OCI-LY1 (cell line): Measurements from ENCODE around the gene BBC3.

Experiments used
- CTCF ChIP-seq: fragments of 200-600 bp; sonication (generic), shearing (Covaris generic); IDR thresholded peaks from 2 replicates; pipeline ENCODE4 v1.5.1; 2017; ENCODE audit warnings: mild to moderate bottlenecking, antibody characterized with exemption, low read length, moderate library complexity, mixed read lengths
- EZH2 ChIP-seq: fragments of 200-600 bp; sonication (generic), shearing (Covaris generic); IDR thresholded peaks from 2 replicates; pipeline ENCODE4 v1.8.0; 2017; ENCODE audit warnings: borderline replicate concordance, mixed run types, mild to moderate bottlenecking, antibody characterized with exemption, low read length, moderate library complexity, mixed read lengths

DNA sequence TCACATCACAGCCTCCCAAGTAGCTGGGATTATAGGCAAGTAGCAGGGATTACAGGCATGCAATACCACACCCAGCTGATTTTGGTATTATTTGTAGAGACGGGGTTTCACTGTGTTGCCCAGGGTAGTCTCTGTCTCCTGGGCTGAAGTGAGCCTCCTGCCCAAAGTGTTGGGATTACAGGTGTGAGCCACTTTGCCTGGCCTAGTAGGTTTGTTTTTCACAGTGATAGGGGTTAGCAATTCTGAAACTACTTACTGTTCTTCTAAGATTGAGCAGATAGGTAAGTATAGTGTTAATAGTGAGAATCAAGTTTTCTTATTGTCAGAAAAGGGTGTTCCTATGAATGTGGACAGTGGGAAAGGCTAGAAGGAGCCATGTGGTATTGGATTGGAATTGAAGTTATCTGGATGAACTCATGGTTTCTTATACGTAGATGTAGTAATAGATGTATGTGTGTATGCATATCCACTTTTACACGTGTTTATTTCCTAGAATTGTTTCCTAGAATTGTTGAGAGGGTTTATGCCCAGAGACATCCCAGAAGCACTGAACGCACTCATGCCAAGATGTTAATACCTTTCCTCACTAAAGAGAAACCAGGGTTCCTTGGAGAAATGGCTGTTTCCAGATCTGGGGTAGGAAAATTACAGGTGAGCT, 51.2 kb downstream of the BBC3 start:
- no peak for TF ChIP-seq CTCF
- no peak for TF ChIP-seq EZH2
